Measurements from ENCODE around the gene DNAJC1. TPM values are rescaled to one million over a fixed set of nuclear protein-coding genes. Genes with fewer than 3 reads are reported as not detected.

DNAJC1 gene
- total RNA-seq, 1 experiment from 2014 or later, result 19.1 TPM

GRCh38 chr10:21746118-21746517, 257.4 kb downstream of the DNAJC1 start:
- Histone ChIP-seq H3K27ac (no peak overlapping the region), H3F3A (ENCODE audit: insufficient read depth, low read depth) (peaks cover 7% of the 10 kb centered on the region; the same call in 1 of the 2 replicates), H3K9me2 (ENCODE audit: insufficient read depth) (no peaks in the 10 kb centered on the region), H3K4me1 (replicated peaks; ENCODE audit: insufficient read depth) (no peaks in the 10 kb centered on the region), H4K20me1 (ENCODE audit: insufficient read depth) (no peaks in the 10 kb centered on the region), H3K36me3 (ENCODE audit: low read depth) (no peaks in the 10 kb centered on the region; the same call in 1 of the 2 replicates), H3K4me2 (no peak overlapping the region), H2AFZ (no peak overlapping the region), H3K27me3 (ENCODE audit: insufficient read depth, low read depth) (no peaks in the 10 kb centered on the region), H3K79me2 (ENCODE audit: low read depth) (no peaks in the 10 kb centered on the region), H3K4me3 (no peak overlapping the region), H3K9me3 (ENCODE audit: insufficient read depth, low read depth) (no peaks in the 10 kb centered on the region)
- TF ChIP-seq EZH2 (IDR thresholded peaks at IDR 0.05; ENCODE audit: low read depth) (no peak), CTCF (conservative IDR thresholded peaks at IDR 0.05) (no peak)
- no peak for DNase-seq
- intact Hi-C loops (cut with micrococcal nuclease; ENCODE audit: unreplicated experiment), result no loop called here
- no TSS peak for BruUV-seq (replicated peaks)
- POLR2A ChIA-PET (ENCODE audit: unreplicated experiment), result no interaction called here
- CTCF ChIA-PET, result no interaction called here

GRCh38 chr10:21744223-21744622, 259.3 kb downstream of the DNAJC1 start:
- Histone ChIP-seq H3K4me1 (replicated peaks; ENCODE audit: insufficient read depth) (no peaks in the 10 kb centered on the region), H3K9me2 (ENCODE audit: insufficient read depth) (no peaks in the 10 kb centered on the region), H3K36me3 (ENCODE audit: low read depth) (peaks cover 5% of the 10 kb centered on the region; the same call in 1 of the 2 replicates), H3K79me2 (ENCODE audit: low read depth) (no peaks in the 10 kb centered on the region), H3F3A (ENCODE audit: insufficient read depth, low read depth) (peaks cover 7% of the 10 kb centered on the region; the same call in 1 of the 2 replicates), H3K4me2 (no peak overlapping the region), H3K27me3 (ENCODE audit: insufficient read depth, low read depth) (no peaks in the 10 kb centered on the region), H4K20me1 (ENCODE audit: insufficient read depth) (no peaks in the 10 kb centered on the region), H3K4me3 (no peak overlapping the region), H3K9me3 (ENCODE audit: insufficient read depth, low read depth) (no peaks in the 10 kb centered on the region), H3K27ac (no peak overlapping the region), H2AFZ (no peak overlapping the region)
- ChIA-PET POLR2A (ENCODE audit: unreplicated experiment) (no interaction called here), CTCF (no interaction called here)
- intact Hi-C loops (cut with micrococcal nuclease; ENCODE audit: unreplicated experiment), result no loop called here
- DNase-seq, result no peak
- BruUV-seq (replicated peaks), result no TSS peak
- TF ChIP-seq EZH2 (IDR thresholded peaks at IDR 0.05; ENCODE audit: low read depth), result no peak
- no peak for TF ChIP-seq CTCF (conservative IDR thresholded peaks at IDR 0.05)

- H3K27ac ChIP-seq, result no peak overlapping the region
- H3K27me3 ChIP-seq (ENCODE audit: insufficient read depth, low read depth), result no peaks in the 10 kb centered on the region
- H3K36me3 ChIP-seq (ENCODE audit: low read depth), result peaks cover 5% of the 10 kb centered on the region; the same call in 1 of the 2 replicates
- no peaks in the 10 kb centered on the region for H3K79me2 ChIP-seq (ENCODE audit: low read depth)
- H3K4me3 ChIP-seq, result no peak overlapping the region
- intact Hi-C loops (cut with micrococcal nuclease; ENCODE audit: unreplicated experiment), result no loop called here
- peak in 1 of 2 experiments; percentile 37 for DNase-seq
- H3K9me2 ChIP-seq (ENCODE audit: insufficient read depth), result no peaks in the 10 kb centered on the region
- ChIA-PET POLR2A (ENCODE audit: unreplicated experiment) (no interaction called here), CTCF (no interaction called here)
- no peak overlapping the region for H3K4me2 ChIP-seq
- no peaks in the 10 kb centered on the region for H3K4me1 ChIP-seq (replicated peaks; ENCODE audit: insufficient read depth)
- BruUV-seq (replicated peaks), result no TSS peak
- no peaks in the 10 kb centered on the region for H3K9me3 ChIP-seq (ENCODE audit: insufficient read depth, low read depth)
- no peak overlapping the region for H2AFZ ChIP-seq
- peaks cover 7% of the 10 kb centered on the region; the same call in 1 of the 2 replicates for H3F3A ChIP-seq (ENCODE audit: insufficient read depth, low read depth)
- no peak for TF ChIP-seq EZH2 (IDR thresholded peaks at IDR 0.05; ENCODE audit: low read depth)
- no peak for TF ChIP-seq CTCF (conservative IDR thresholded peaks at IDR 0.05)
- H4K20me1 ChIP-seq (ENCODE audit: insufficient read depth), result no peaks in the 10 kb centered on the region
Observed at GRCh38 chr10:21742740-21743412, 260.7 kb downstream of the DNAJC1 start.
